H1 (cell line): ENCODE data around the gene TNS3. TPM values are rescaled to one million over a fixed set of nuclear protein-coding genes. Genes with fewer than 3 reads are reported as not detected.

Experiments used
- BCL11A ChIP-seq, 2 experiments: IDR thresholded peaks; one replicate each; pipeline ENCODE4 v1.6.1; 2011; ENCODE audit warnings: low read depth in 2 of 2, low read length in 2 of 2, mild to moderate bottlenecking in 2 of 2
- KDM5A ChIP-seq: fragments of 200-600 bp; IDR thresholded peaks from 2 replicates; pipeline ENCODE4 v1.7.1; 2012; ENCODE audit warnings: mild to moderate bottlenecking, low read length, inconsistent platforms, mixed read lengths
- RBBP5 ChIP-seq: IDR thresholded peaks from 2 replicates; pipeline ENCODE4 v1.7.1; 2012; ENCODE audit warnings: low read depth, mild to moderate bottlenecking, inconsistent platforms, low read length, moderate library complexity, borderline replicate concordance
- TAF1 ChIP-seq: IDR thresholded peaks from 2 replicates; pipeline ENCODE4 v1.6.1; 2011; ENCODE audit warnings: mild to moderate bottlenecking, low read depth, low read length
- TCF12 ChIP-seq: IDR thresholded peaks from 2 replicates; pipeline ENCODE4 v1.6.1; 2011; ENCODE audit warnings: low read depth, mild to moderate bottlenecking, low read length
- polyA plus RNA-seq, 7 experiments: library from polyadenylated mRNA; depleted of rRNA in 3 of 7; stranded (reverse) in 5 of 7; unstranded in 2 of 7; fragments of >200 nt in 5 of 7; fragments of 200-250 nt in 2 of 7; gene quantifications; 1 replicate in 5 of 7; 2 replicates in 1 of 7; 4 replicates in 1 of 7; pipeline versions ENCODE4 v1.2.1 to v1.2.3, GENCODE V29; 2011 to 2013; ENCODE audit warnings: missing spikeins in 2 of 7, mixed read lengths in 2 of 7
- total RNA-seq: library from RNA; stranded (reverse); fragmentation: NEBNext Ultra II Directional; extraction: Animal tissue kit (Norgen Biotek cat#: 25700); gene quantifications from 2 replicates; pipeline ENCODE4 v1.2.1, GENCODE V29; 2021

TNS3 gene
- total and polyA plus RNA-seq, 2 of the 8 experiments (the other 6 are each of a cell fraction or from before 2014, with no cell fraction given), result 11.9 to 24.2 TPM

DNA sequence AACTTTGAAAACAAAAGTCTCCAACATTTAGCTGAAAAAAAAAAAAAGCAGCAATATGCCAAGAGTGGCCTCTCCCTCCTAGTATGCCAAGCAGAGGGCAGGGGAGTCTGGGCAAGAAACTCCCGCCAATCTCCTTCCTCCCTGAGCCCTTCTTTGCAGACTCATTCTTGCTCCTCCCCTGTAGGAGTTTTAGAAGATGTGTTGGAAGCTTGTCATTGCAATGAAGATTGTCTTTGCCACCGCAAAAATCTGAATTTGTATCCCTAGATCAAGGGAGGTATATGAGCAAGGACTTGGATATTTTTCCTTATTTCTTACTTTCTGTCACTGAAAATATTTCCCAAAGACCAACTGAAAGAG lies 2.6 kb upstream of the TNS3 start (continued):
- TF ChIP-seq TCF12 (no peak), TAF1 (no peak), BCL11A (IDR thresholded peaks at IDR 0.05; ENCODE audit: low read depth in 2 of 2, low read length in 2 of 2) (no peak), RBBP5 (no peak), KDM5A (no peak)
